Bronchus fibroblast of lung (primary cell): Measurements from ENCODE around the gene C1QTNF7. TPM values are rescaled to one million over a fixed set of nuclear protein-coding genes. Genes with fewer than 3 reads are reported as not detected.

Source experiments
- total RNA-seq: library from RNA; depleted of rRNA; stranded (reverse); fragments of >200 nt; gene quantifications from 2 replicates; pipeline ENCODE4 v1.2.3, GENCODE V29; 2015

Gene C1QTNF7, protein sequence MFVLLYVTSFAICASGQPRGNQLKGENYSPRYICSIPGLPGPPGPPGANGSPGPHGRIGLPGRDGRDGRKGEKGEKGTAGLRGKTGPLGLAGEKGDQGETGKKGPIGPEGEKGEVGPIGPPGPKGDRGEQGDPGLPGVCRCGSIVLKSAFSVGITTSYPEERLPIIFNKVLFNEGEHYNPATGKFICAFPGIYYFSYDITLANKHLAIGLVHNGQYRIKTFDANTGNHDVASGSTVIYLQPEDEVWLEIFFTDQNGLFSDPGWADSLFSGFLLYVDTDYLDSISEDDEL
- 0.59 and 1.2 TPM in 2 replicates for total RNA-seq

DNA sequence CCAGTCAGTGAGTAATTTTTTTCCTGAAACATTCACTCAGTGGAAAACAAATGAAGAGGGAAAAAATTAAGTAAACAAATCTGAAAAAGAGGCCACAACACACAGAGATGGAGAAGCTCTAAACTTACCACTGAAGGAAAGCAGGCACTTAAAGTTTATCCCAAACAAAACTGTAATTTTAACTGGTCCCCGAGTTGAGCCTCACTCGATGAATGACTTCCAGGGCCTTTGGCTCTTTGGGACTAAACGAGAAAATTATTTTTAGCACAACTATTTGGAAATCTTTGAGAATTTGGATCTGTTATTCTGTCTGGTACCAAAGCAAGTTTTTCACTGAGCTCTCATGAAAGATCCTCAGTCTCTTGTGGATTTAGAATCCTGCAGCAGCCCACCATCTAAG is at the start of gene C1QTNF7:
Gene C1QTNF7, plus strand, starts transcription at position 333 of the 400 bp plus-strand sequence. CDS start 7,711 bp downstream, outside the sequence.

DNA sequence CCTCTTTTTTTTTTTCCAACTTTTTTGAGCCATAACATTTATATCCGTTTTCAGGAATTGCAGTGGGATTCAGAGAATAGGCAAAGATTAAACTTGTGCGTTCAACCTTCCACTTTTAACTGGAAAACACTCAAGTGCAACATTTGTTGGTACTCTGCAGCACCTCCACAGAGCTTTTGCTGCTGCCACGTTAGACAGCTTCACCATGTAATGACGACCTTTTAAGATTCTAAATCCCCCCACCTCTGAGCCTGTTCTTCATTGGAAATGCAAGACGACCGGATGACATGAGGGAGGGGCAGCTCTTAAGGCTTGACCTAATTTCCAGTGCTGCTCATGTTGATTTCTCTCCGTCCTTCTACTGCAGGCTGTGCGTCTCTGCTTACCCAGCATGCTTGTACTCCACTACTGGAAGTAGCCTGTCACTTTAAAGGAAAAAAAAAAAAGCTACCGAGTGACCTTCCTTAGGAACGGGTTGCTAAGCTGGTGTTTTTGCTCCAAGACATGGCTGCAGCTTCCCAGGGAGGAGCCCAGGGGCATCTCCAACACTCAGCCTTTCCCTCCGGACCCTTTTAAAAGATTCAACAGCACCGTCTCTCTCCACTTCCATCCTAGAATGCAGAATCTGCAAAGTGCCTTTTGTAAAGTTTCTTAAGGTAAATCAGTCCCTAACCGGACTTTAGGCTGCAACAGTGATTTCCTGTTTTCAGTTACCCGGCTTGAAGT is 41.7 kb downstream of the C1QTNF7 start, which contains the start of gene CC2D2A:
Gene CC2D2A, plus strand, starts transcription at position 481 of the 726 bp plus-strand sequence. CDS start 6,051 bp downstream, outside the sequence.

Other genes with a start within 250 kb of the C1QTNF7 start
- 25.9 TPM in 2 replicates for gene CC2D2A, start 41.8 kb downstream of the C1QTNF7 start, total RNA-seq
- gene FBXL5, start 227.3 kb downstream of the C1QTNF7 start, total RNA-seq: 55.4 and 62.7 TPM in 2 replicates